HL-60 (cell line): Measurements from ENCODE around the gene ZBTB44.
A peak's percentile ranks its signal among the peaks of the same experiment; 100 is the strongest.

Experiments
- DNase-seq, 2 experiments: peaks; one replicate each; pipeline ENCODE4 v3.0.0-alpha.2; 2010 to 2020; ENCODE audit warnings: low read depth in 1 of 2, low spot score in 1 of 2
- H3K27ac ChIP-seq: fragments of 250-450 bp; sonication (Bioruptor Pico); replicated peaks from 2 replicates; pipeline ENCODE4 v1.5.1; 2020; ENCODE audit warnings: mild to moderate bottlenecking, moderate library complexity
- H3K27me3 ChIP-seq: fragments of 250-450 bp; sonication (Bioruptor Pico); 2 replicates; pipeline ENCODE4 v1.5.1; 2021; ENCODE audit warnings: mild to moderate bottlenecking, moderate library complexity; ENCODE audit not compliant: insufficient read depth, poor library complexity, severe bottlenecking
- H3K4me3 ChIP-seq: replicated peaks from 2 replicates; pipeline ENCODE4 v1.5.1; 2011; ENCODE audit warnings: mild to moderate bottlenecking, control low read depth, low read length; ENCODE audit not compliant: insufficient read depth
- GABPA ChIP-seq: IDR thresholded peaks from 2 replicates; pipeline ENCODE4 v1.6.1; 2012; ENCODE audit warnings: low read depth
- POLR2AphosphoS5 ChIP-seq: IDR thresholded peaks from 2 replicates; pipeline ENCODE4 v1.6.1; 2012; ENCODE audit warnings: low read depth
- SPI1 ChIP-seq: IDR thresholded peaks from 2 replicates; pipeline ENCODE4 v1.6.1; 2012; ENCODE audit warnings: low read depth, mild to moderate bottlenecking, borderline replicate concordance
- TF ChIP-seq, protein P1 (sequence below): IDR thresholded peaks from 2 replicates; pipeline ENCODE4 v1.6.1; 2012; ENCODE audit warnings: low read depth; ENCODE audit not compliant: insufficient replicate concordance
- TF ChIP-seq, protein P2 (sequence below): IDR thresholded peaks from one replicate; pipeline ENCODE4 v1.5.1; 2011; ENCODE audit warnings: low read length, control low read depth, inconsistent platforms; ENCODE audit not compliant: insufficient read depth

ZBTB44 gene

DNA sequence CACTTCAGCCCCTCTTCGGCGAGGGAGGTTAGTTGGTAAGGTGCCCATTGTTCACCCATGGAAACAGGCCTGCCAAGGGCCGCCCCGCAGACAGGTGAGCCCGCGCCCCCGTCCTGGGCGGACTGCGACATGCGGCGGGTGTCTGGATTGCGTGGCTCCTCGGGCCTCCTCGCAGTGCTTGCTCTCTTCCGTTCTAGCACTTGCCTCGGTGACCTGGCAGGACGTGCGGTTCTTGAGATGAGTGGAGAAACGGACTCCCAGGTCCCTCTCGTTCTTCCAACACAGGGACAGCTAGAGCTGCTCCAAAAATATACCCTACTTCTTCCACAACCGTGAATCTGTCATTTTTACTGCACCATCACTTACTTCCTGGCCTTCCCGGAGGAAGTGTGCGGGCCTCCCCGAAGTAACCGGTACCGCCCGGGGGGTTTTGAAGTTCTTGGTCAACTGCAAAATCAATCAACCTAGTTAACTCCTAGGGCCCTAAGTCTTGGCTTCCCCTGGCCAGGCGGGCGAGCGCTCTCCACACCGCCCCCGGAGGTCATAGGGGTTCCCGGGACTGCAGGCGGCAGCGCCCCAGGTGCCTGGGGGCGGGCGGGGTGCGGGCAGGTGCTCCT, 745 bp upstream of the ZBTB44 start:
- peak overlapping the region; percentile 46 for H3K4me3 ChIP-seq
- peak in 1 of 2 experiments; percentile 26 for DNase-seq
- H3K27me3 ChIP-seq, result no peaks in the 10 kb centered on the region
- TF ChIP-seq, protein P1, sequence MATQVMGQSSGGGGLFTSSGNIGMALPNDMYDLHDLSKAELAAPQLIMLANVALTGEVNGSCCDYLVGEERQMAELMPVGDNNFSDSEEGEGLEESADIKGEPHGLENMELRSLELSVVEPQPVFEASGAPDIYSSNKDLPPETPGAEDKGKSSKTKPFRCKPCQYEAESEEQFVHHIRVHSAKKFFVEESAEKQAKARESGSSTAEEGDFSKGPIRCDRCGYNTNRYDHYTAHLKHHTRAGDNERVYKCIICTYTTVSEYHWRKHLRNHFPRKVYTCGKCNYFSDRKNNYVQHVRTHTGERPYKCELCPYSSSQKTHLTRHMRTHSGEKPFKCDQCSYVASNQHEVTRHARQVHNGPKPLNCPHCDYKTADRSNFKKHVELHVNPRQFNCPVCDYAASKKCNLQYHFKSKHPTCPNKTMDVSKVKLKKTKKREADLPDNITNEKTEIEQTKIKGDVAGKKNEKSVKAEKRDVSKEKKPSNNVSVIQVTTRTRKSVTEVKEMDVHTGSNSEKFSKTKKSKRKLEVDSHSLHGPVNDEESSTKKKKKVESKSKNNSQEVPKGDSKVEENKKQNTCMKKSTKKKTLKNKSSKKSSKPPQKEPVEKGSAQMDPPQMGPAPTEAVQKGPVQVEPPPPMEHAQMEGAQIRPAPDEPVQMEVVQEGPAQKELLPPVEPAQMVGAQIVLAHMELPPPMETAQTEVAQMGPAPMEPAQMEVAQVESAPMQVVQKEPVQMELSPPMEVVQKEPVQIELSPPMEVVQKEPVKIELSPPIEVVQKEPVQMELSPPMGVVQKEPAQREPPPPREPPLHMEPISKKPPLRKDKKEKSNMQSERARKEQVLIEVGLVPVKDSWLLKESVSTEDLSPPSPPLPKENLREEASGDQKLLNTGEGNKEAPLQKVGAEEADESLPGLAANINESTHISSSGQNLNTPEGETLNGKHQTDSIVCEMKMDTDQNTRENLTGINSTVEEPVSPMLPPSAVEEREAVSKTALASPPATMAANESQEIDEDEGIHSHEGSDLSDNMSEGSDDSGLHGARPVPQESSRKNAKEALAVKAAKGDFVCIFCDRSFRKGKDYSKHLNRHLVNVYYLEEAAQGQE, result peak; percentile 31
- TF ChIP-seq GABPA, result no peak
- TF ChIP-seq SPI1, result no peak
- H3K27ac ChIP-seq, result peak overlapping the region; percentile 77

GRCh38 chr11:130314184-130314749, 450 bp downstream of the ZBTB44 start:
- Histone ChIP-seq H3K4me3 (peak overlapping the region; percentile 84), H3K27me3 (no peaks in the 10 kb centered on the region), H3K27ac (peak overlapping the region; percentile 97)
- no peak for TF ChIP-seq POLR2AphosphoS5
- TF ChIP-seq, protein P1, result peak; percentile 53
- TF ChIP-seq, protein P2, sequence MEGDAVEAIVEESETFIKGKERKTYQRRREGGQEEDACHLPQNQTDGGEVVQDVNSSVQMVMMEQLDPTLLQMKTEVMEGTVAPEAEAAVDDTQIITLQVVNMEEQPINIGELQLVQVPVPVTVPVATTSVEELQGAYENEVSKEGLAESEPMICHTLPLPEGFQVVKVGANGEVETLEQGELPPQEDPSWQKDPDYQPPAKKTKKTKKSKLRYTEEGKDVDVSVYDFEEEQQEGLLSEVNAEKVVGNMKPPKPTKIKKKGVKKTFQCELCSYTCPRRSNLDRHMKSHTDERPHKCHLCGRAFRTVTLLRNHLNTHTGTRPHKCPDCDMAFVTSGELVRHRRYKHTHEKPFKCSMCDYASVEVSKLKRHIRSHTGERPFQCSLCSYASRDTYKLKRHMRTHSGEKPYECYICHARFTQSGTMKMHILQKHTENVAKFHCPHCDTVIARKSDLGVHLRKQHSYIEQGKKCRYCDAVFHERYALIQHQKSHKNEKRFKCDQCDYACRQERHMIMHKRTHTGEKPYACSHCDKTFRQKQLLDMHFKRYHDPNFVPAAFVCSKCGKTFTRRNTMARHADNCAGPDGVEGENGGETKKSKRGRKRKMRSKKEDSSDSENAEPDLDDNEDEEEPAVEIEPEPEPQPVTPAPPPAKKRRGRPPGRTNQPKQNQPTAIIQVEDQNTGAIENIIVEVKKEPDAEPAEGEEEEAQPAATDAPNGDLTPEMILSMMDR, result no peak
- peak in 1 of 2 experiments; percentile 40 for DNase-seq

GRCh38 chr11:130313383-130314183, 1.1 kb downstream of the ZBTB44 start:
- Histone ChIP-seq H3K4me3 (peak overlapping the region; percentile 84), H3K27ac (peak overlapping the region; percentile 97), H3K27me3 (no peaks in the 10 kb centered on the region)
- no peak for TF ChIP-seq SPI1
- TF ChIP-seq POLR2AphosphoS5, result no peak
- no peak for TF ChIP-seq GABPA
- TF ChIP-seq, protein P2, result no peak
- DNase-seq, result no peak

- Histone ChIP-seq H3K4me3 (no peak overlapping the region), H3K27me3 (no peaks in the 10 kb centered on the region), H3K27ac (no peak overlapping the region; the same call in 1 of the 2 replicates)
- TF ChIP-seq GABPA (no peak), POLR2AphosphoS5 (no peak), SPI1 (no peak)
- TF ChIP-seq, protein P1, result no peak
- TF ChIP-seq, protein P2, result no peak
- DNase-seq, result no peak
These were observed 2.7 kb downstream of the ZBTB44 start for GRCh38 chr11:130312046-130312445.
